Muscle layer of colon (tissue), 2 donors: ENCODE measurements around the gene MSRB3.

ENCODE experiments used
- H3K27ac ChIP-seq: one replicate; pipeline ENCODE4 v1.7.0; 2013; ENCODE audit warnings: low read depth, mild to moderate bottlenecking, low read length, moderate library complexity
- H3K27me3 ChIP-seq, 2 donors: one replicate each; pipeline ENCODE4 v1.7.0; 2013; ENCODE audit warnings: low read length in 2 of 2, mild to moderate bottlenecking in 2 of 2; ENCODE audit not compliant: insufficient read depth in 2 of 2, control insufficient read depth in 1 of 2
- H3K36me3 ChIP-seq: one replicate; pipeline ENCODE4 v1.7.0; 2013; ENCODE audit warnings: mild to moderate bottlenecking, low read length; ENCODE audit not compliant: insufficient read depth
- H3K4me1 ChIP-seq: one replicate; pipeline ENCODE4 v1.7.0; 2013; ENCODE audit warnings: mild to moderate bottlenecking, low read length; ENCODE audit not compliant: insufficient read depth
- H3K4me3 ChIP-seq, 2 donors: one replicate each; pipeline ENCODE4 v1.7.0; 2013; ENCODE audit warnings: low read length in 2 of 2, low read depth in 1 of 2, mild to moderate bottlenecking in 1 of 2, moderate library complexity in 1 of 2
- H3K9ac ChIP-seq: one replicate; pipeline ENCODE4 v1.7.0; 2013; ENCODE audit warnings: low read length
- H3K9me3 ChIP-seq: one replicate; pipeline ENCODE4 v1.7.0; 2013; ENCODE audit warnings: mild to moderate bottlenecking, low read length
- donor health status: abdominal sarcoma.
- donor health status: Adenocarcinoma of cecum.

Gene MSRB3

GRCh38 chr12:65504417-65504816 is 225.9 kb downstream of the MSRB3 start:
- H3K27ac ChIP-seq: no peak overlapping the region
- H3K9ac ChIP-seq: no peak overlapping the region
- H3K27me3 ChIP-seq: no peaks in the 10 kb centered on the region
- H3K4me3 ChIP-seq: no peak overlapping the region
- H3K9me3 ChIP-seq: no peaks in the 10 kb centered on the region
- peaks cover 5% of the 10 kb centered on the region for H3K4me1 ChIP-seq
- H3K36me3 ChIP-seq: no peaks in the 10 kb centered on the region

GRCh38 chr12:65505386-65506121 is 227.1 kb downstream of the MSRB3 start:
- Histone ChIP-seq H3K36me3 (no peaks in the 10 kb centered on the region), H3K4me1 (peaks cover 11% of the 10 kb centered on the region), H3K4me3 (no peak overlapping the region), H3K27me3 (no peaks in the 10 kb centered on the region), H3K9ac (no peak overlapping the region), H3K9me3 (no peaks in the 10 kb centered on the region), H3K27ac (no peak overlapping the region)

- Histone ChIP-seq H3K9ac (no peak overlapping the region), H3K4me1 (peaks cover 18% of the 10 kb centered on the region), H3K4me3 (no peak overlapping the region)
Measured at GRCh38 chr12:65508276-65509035, 230.0 kb downstream of the MSRB3 start.

GRCh38 chr12:65510007-65510406 is 231.5 kb downstream of the MSRB3 start:
- Histone ChIP-seq H3K27ac (no peak overlapping the region), H3K36me3 (no peaks in the 10 kb centered on the region), H3K4me3 (no peak overlapping the region), H3K4me1 (peaks cover 18% of the 10 kb centered on the region), H3K9me3 (no peaks in the 10 kb centered on the region), H3K9ac (no peak overlapping the region), H3K27me3 (no peaks in the 10 kb centered on the region)

More at GRCh38 chr12:65508276-65509035, 230.0 kb downstream of the MSRB3 start:
- no peaks in the 10 kb centered on the region for H3K27me3 ChIP-seq
- no peak overlapping the region for H3K27ac ChIP-seq
- H3K36me3 ChIP-seq: no peaks in the 10 kb centered on the region
- no peaks in the 10 kb centered on the region for H3K9me3 ChIP-seq

- Histone ChIP-seq H3K27me3 (no peaks in the 10 kb centered on the region), H3K4me3 (no peak overlapping the region), H3K9ac (no peak overlapping the region), H3K4me1 (peaks cover 18% of the 10 kb centered on the region), H3K36me3 (no peaks in the 10 kb centered on the region), H3K27ac (no peak overlapping the region), H3K9me3 (no peaks in the 10 kb centered on the region)
Measured at GRCh38 chr12:65510584-65511050, 232.1 kb downstream of the MSRB3 start.

- no peak overlapping the region for H3K27ac ChIP-seq
- no peaks in the 10 kb centered on the region for H3K27me3 ChIP-seq
- no peaks in the 10 kb centered on the region for H3K9me3 ChIP-seq
- H3K9ac ChIP-seq: no peak overlapping the region
- no peaks in the 10 kb centered on the region for H3K36me3 ChIP-seq
- H3K4me3 ChIP-seq: no peak overlapping the region
- H3K4me1 ChIP-seq: peaks cover 18% of the 10 kb centered on the region
Measured at GRCh38 chr12:65511134-65511834, 232.8 kb downstream of the MSRB3 start.

- H3K27me3 ChIP-seq: no peaks in the 10 kb centered on the region
- H3K27ac ChIP-seq: no peak overlapping the region
- no peak overlapping the region for H3K4me3 ChIP-seq
- no peaks in the 10 kb centered on the region for H3K9me3 ChIP-seq
- H3K4me1 ChIP-seq: peaks cover 18% of the 10 kb centered on the region
- H3K36me3 ChIP-seq: no peaks in the 10 kb centered on the region
- H3K9ac ChIP-seq: no peak overlapping the region
Measured at GRCh38 chr12:65511912-65512311, 233.4 kb downstream of the MSRB3 start.
